Gastrocnemius medialis (tissue), 4 donors: Measurements from ENCODE around the gene DNM3. TPM values are rescaled to one million over a fixed set of nuclear protein-coding genes. Genes with fewer than 3 reads are reported as not detected.
"Not testable (repeated sequence)": the region's sequence is repeated elsewhere in the genome, so short reads cannot be mapped to it uniquely, and the experiment has no call there.

Experiments
- ATAC-seq, 2 donors: fragments of 150-250 bp; one replicate each; pipeline ENCODE4 v1.9.1; 2016
- DNase-seq, 2 donors: peaks; one replicate each; pipeline ENCODE4 v3.0.0-alpha.2; 2019
- H3K27ac ChIP-seq, 4 donors: fragments of 200-600 bp; sonication (generic); 1 replicate in 1 of 4; 2 replicates in 3 of 4; pipeline ENCODE4 v1.5.1; 2016 to 2018; ENCODE audit warnings: mild to moderate bottlenecking in 2 of 4, moderate library complexity in 1 of 4
- H3K27me3 ChIP-seq, 3 donors: fragments of 200-600 bp; sonication (generic) in 2 of 3; 1 replicate in 1 of 3; 2 replicates in 2 of 3; pipeline versions ENCODE4 v1.5.1 to v1.6.0; 2016 to 2019; ENCODE audit warnings: mild to moderate bottlenecking in 1 of 3, moderate library complexity in 1 of 3
- H3K36me3 ChIP-seq, 2 donors: fragments of 200-600 bp; sonication (generic) in 1 of 2; one replicate each; pipeline ENCODE4 v1.5.1; 2017 to 2018
- H3K4me1 ChIP-seq, 2 donors: fragments of 200-600 bp; sonication (generic) in 1 of 2; one replicate each; pipeline ENCODE4 v1.5.1; 2016 to 2017; ENCODE audit warnings: mild to moderate bottlenecking in 2 of 2
- H3K4me3 ChIP-seq, 4 donors: fragments of 200-600 bp; sonication (generic) in 3 of 4; 1 replicate in 1 of 4; 2 replicates in 3 of 4; pipeline ENCODE4 v1.5.1; 2016 to 2019; ENCODE audit warnings: mild to moderate bottlenecking in 2 of 4
- H3K9me3 ChIP-seq, 3 donors: fragments of 200-600 bp; sonication (generic) in 2 of 3; 1 replicate in 1 of 3; 2 replicates in 2 of 3; pipeline ENCODE4 v1.5.1; 2016 to 2019
- POLR2A ChIP-seq, 2 donors: fragments of 450-650 bp; IDR thresholded peaks; one replicate each; pipeline ENCODE4 v1.6.1; 2017; ENCODE audit warnings: antibody characterized with exemption in 2 of 2, mild to moderate bottlenecking in 2 of 2, moderate library complexity in 2 of 2
- in situ Hi-C, 4 donors: fragments of 200-750 bp; cut with MboI; loops; one replicate each; pipeline versions ENCODE4 v1.15.0 to v1.8.0; 2017; ENCODE audit warnings: low sequenced_read_pairs in 4 of 4
- intact Hi-C: fragments of 100-400 bp; cut with DNase I; formaldehyde crosslinking; loops from one replicate; pipeline ENCODE4 v1.15.1; 2023; ENCODE audit warnings: low total_unique reads
- total RNA-seq, 4 donors: library from RNA; depleted of rRNA; stranded (reverse); fragments of >200 nt; gene quantifications; one replicate each; pipeline versions ENCODE4 v1.1.0 to v1.2.3, GENCODE V29; 2016
- TF ChIP-seq, protein P1 (sequence below), 5 experiments: fragments of 450-650 bp in 3 of 5; fragments of 200-600 bp in 2 of 5; sonication (generic) in 2 of 5; IDR thresholded peaks in 4 of 5; conservative IDR thresholded peaks in 1 of 5; 1 replicate in 4 of 5; 2 replicates in 1 of 5; pipeline ENCODE4 v1.5.1; 2016 to 2019; ENCODE audit warnings: antibody characterized with exemption in 5 of 5, mild to moderate bottlenecking in 3 of 5, moderate library complexity in 3 of 5

DNM3 gene
- total RNA-seq, 4 donors from 2014 or later = 0.35 to 1.6 (median 1.1) TPM

GRCh38 chr1:172293429-172293828 lies 452.1 kb downstream of the DNM3 start:
- Histone ChIP-seq H3K27ac (no peak overlapping the region), H3K9me3 (no peaks in the 10 kb centered on the region), H3K36me3 (no peaks in the 10 kb centered on the region), H3K4me1 (peaks cover 0 to 4% of the 10 kb centered on the region in 2 donors), H3K4me3 (no peak overlapping the region), H3K27me3 (no peaks in the 10 kb centered on the region)
- ATAC-seq = no peak
- intact Hi-C loops (no loop called here), in situ Hi-C loops (no loop called here)
- DNase-seq = no peak
- no peak for TF ChIP-seq POLR2A (IDR thresholded peaks at IDR 0.05)
- TF ChIP-seq, protein P1, sequence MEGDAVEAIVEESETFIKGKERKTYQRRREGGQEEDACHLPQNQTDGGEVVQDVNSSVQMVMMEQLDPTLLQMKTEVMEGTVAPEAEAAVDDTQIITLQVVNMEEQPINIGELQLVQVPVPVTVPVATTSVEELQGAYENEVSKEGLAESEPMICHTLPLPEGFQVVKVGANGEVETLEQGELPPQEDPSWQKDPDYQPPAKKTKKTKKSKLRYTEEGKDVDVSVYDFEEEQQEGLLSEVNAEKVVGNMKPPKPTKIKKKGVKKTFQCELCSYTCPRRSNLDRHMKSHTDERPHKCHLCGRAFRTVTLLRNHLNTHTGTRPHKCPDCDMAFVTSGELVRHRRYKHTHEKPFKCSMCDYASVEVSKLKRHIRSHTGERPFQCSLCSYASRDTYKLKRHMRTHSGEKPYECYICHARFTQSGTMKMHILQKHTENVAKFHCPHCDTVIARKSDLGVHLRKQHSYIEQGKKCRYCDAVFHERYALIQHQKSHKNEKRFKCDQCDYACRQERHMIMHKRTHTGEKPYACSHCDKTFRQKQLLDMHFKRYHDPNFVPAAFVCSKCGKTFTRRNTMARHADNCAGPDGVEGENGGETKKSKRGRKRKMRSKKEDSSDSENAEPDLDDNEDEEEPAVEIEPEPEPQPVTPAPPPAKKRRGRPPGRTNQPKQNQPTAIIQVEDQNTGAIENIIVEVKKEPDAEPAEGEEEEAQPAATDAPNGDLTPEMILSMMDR (IDR thresholded peaks at IDR 0.05 in 4 of 5, conservative IDR thresholded peaks at IDR 0.05 in 1 of 5) = no peak

- intact Hi-C loops (no loop called here), in situ Hi-C loops (no loop called here)
- Histone ChIP-seq H3K4me3 (no peak overlapping the region), H3K27ac (no peak overlapping the region), H3K9me3 (peaks cover 0 to 3% (median 0%) of the 10 kb centered on the region in 3 donors), H3K36me3 (no peaks in the 10 kb centered on the region), H3K4me1 (no peaks in the 10 kb centered on the region), H3K27me3 (no peaks in the 10 kb centered on the region)
- no peak for TF ChIP-seq POLR2A (IDR thresholded peaks at IDR 0.05)
- TF ChIP-seq, protein P1 (IDR thresholded peaks at IDR 0.05 in 4 of 5, conservative IDR thresholded peaks at IDR 0.05 in 1 of 5) = no peak
- no peak for ATAC-seq
- DNase-seq = no peak
These were observed 456.8 kb downstream of the DNM3 start for GRCh38 chr1:172298141-172298540.

GRCh38 chr1:172298911-172299310 lies 457.6 kb downstream of the DNM3 start:
- TF ChIP-seq POLR2A (IDR thresholded peaks at IDR 0.05) = no peak
- TF ChIP-seq, protein P1 (IDR thresholded peaks at IDR 0.05 in 4 of 5, conservative IDR thresholded peaks at IDR 0.05 in 1 of 5) = no peak
- in situ Hi-C loops (no loop called here), intact Hi-C loops (no loop called here)
- ATAC-seq (no peak), DNase-seq (no peak)
- H3K4me3 ChIP-seq = no peak overlapping the region
- peaks cover 0 to 3% (median 0%) of the 10 kb centered on the region in 3 donors for H3K9me3 ChIP-seq
- no peaks in the 10 kb centered on the region for H3K4me1 ChIP-seq
- H3K36me3 ChIP-seq = no peaks in the 10 kb centered on the region
- H3K27ac ChIP-seq = no peak overlapping the region
- no peaks in the 10 kb centered on the region for H3K27me3 ChIP-seq

DNA sequence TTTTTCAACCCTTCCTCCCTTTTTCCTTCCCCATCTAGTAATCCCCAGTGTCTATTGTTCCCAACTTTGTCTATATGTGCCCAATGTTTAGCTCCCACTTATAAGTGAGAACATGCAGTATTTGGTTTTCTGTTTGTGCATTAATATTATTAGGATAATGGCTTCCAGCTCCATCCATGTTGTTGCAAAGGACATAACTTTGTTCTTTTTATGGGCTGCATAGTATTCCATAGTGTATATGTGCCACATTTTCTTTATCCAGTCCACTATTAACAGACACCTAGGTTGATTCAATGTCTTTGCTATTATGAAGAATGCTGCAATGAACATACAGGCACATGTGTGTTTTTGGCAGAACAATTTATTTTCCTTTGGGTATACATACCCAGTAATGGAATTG lies 458.2 kb downstream of the DNM3 start:
- Histone ChIP-seq H3K36me3 (no peaks in the 10 kb centered on the region), H3K27ac (no peak overlapping the region), H3K9me3 (peaks cover 0 to 3% (median 0%) of the 10 kb centered on the region in 3 donors), H3K4me3 (no peak overlapping the region), H3K4me1 (no peaks in the 10 kb centered on the region), H3K27me3 (no peaks in the 10 kb centered on the region)
- intact Hi-C loops = no loop called here
- ATAC-seq (no peak), DNase-seq (no peak)
- TF ChIP-seq, protein P1 (IDR thresholded peaks at IDR 0.05 in 4 of 5, conservative IDR thresholded peaks at IDR 0.05 in 1 of 5) = no peak
- TF ChIP-seq POLR2A (IDR thresholded peaks at IDR 0.05) = no peak
- in situ Hi-C loops = no loop called here

GRCh38 chr1:172307508-172307907 lies 466.2 kb downstream of the DNM3 start:
- ATAC-seq, H3K36me3 ChIP-seq, intact Hi-C loops, H3K27ac ChIP-seq, H3K9me3 ChIP-seq, in situ Hi-C loops, H3K27me3 ChIP-seq, DNase-seq, H3K4me3 ChIP-seq, H3K4me1 ChIP-seq: not testable (repeated sequence)
